Stimulated activated CD4-positive, alpha-beta T cell treated with anti-CD3 and anti-CD28 coated beads, Interleukin-12 subunit alpha, Interleukin-12 subunit beta, amount 100 ng/mL, for 24 hours (primary cell): ENCODE data around the gene TEC.

Source experiments
- DNase-seq, 2 experiments: peaks; one replicate each; pipeline ENCODE4 v3.0.0-alpha.2; 2020; ENCODE audit warnings: low read depth in 2 of 2

The TEC gene

GRCh38 chr4:48163746-48164145, 105.9 kb downstream of the TEC start:
- no peak for DNase-seq

- no peak for DNase-seq
These were observed 107.5 kb downstream of the TEC start for GRCh38 chr4:48162162-48162561.

GRCh38 chr4:48157271-48157670, 112.4 kb downstream of the TEC start:
- DNase-seq, result no peak

GRCh38 chr4:48156423-48156822, 113.2 kb downstream of the TEC start:
- no peak for DNase-seq

- no peak for DNase-seq
These were observed 115.7 kb downstream of the TEC start for GRCh38 chr4:48153791-48154550.

- DNase-seq, result no peak
These were observed 117.4 kb downstream of the TEC start for GRCh38 chr4:48152259-48152658.

GRCh38 chr4:48149827-48150370, 119.7 kb downstream of the TEC start:
- DNase-seq, result no peak

GRCh38 chr4:48147621-48148020, 122.0 kb downstream of the TEC start:
- DNase-seq, result no peak

- no peak for DNase-seq
These were observed 128.6 kb downstream of the TEC start for GRCh38 chr4:48141048-48141447.

GRCh38 chr4:48139691-48140090, 129.9 kb downstream of the TEC start:
- DNase-seq, result no peak

- DNase-seq, result no peak
These were observed 130.7 kb downstream of the TEC start for GRCh38 chr4:48138936-48139335.

GRCh38 chr4:48138511-48138910, 131.1 kb downstream of the TEC start:
- DNase-seq, result no peak

GRCh38 chr4:48137846-48138245, 131.8 kb downstream of the TEC start:
- no peak for DNase-seq

GRCh38 chr4:48134081-48134480, 135.6 kb downstream of the TEC start, which contains the start of gene TXK:
TSS of gene TXK (minus strand) at chr4:48134250. CDS start at chr4:48134170, 80 bp downstream.
- no peak for DNase-seq

- DNase-seq, result no peak
These were observed 136.0 kb downstream of the TEC start for GRCh38 chr4:48133669-48134068.

- no peak for DNase-seq
These were observed 137.9 kb downstream of the TEC start for GRCh38 chr4:48131736-48132135.

GRCh38 chr4:48130100-48130499, 139.5 kb downstream of the TEC start:
- no peak for DNase-seq

- DNase-seq, result peak in 1 of 2 experiments; percentile 19
These were observed 140.2 kb downstream of the TEC start for GRCh38 chr4:48129307-48130014.

GRCh38 chr4:48127682-48128404, 141.8 kb downstream of the TEC start:
- DNase-seq, result peak; percentile 45 to 69

GRCh38 chr4:48127231-48127630, 142.4 kb downstream of the TEC start:
- no peak for DNase-seq

- no peak for DNase-seq
These were observed 143.0 kb downstream of the TEC start for GRCh38 chr4:48126621-48127020.

- no peak for DNase-seq
These were observed 144.8 kb downstream of the TEC start for GRCh38 chr4:48124870-48125269.
